A549 (cell line): ENCODE results near the gene ATP8B2. TPM values are rescaled to one million over a fixed set of nuclear protein-coding genes. Genes with fewer than 3 reads are reported as not detected.

Experiments
- ATAC-seq, 2 experiments: fragments of 200-7000 bp in 1 of 2; fragments of >200 bp in 1 of 2; cut with Nextera tagmentation in 1 of 2; cut with Tn5 transposase in 1 of 2; 3 replicates each; pipeline versions ENCODE4 v1.8.0 to v1.9.1; 2018 to 2020; ENCODE audit warnings: mild to moderate bottlenecking in 1 of 2, moderate library complexity in 1 of 2
- CTCF ChIA-PET: fragments of 300-600 bp; sonication (Branson Sonifier 250); formaldehyde crosslinking; extraction: SDS; loops from one replicate; lab custom pipeline; 2021; ENCODE audit warnings: antibody characterized with exemption, inconsistent platforms; lab: Yijun Ruan, JAX
- POLR2A ChIA-PET: fragments of 350-600 bp; formaldehyde crosslinking; extraction: SDS; loops from one replicate; lab custom pipeline; 2021; ENCODE audit warnings: antibody characterized with exemption, inconsistent platforms; lab: Yijun Ruan, JAX
- DNase-seq, 2 experiments: peaks; one replicate each; pipeline versions ENCODE4 v3.0.0 to v3.0.0-alpha.2; 2011 to 2016; ENCODE audit warnings: low read depth in 1 of 2, low spot score in 1 of 2
- FAIRE-seq: peaks from 2 replicates; lab custom pipeline; 2011; peaks lifted over from hg19 to GRCh38; lab: Jason Lieb, UNC
- H3K27ac ChIP-seq, 2 experiments: fragments of >200 bp; sonication (Bioruptor Twin); formaldehyde crosslinking; 3 replicates each; pipeline ENCODE4 v1.5.1; 2016 to 2017
- H3K4me1 ChIP-seq: fragments of >200 bp; sonication (Bioruptor Twin); formaldehyde crosslinking; 3 replicates; pipeline ENCODE4 v1.6.1; 2016
- H3K4me2 ChIP-seq: fragments of >200 bp; sonication (Bioruptor Twin); formaldehyde crosslinking; 3 replicates; pipeline ENCODE4 v1.6.1; 2016
- H3K4me3 ChIP-seq: fragments of >200 bp; sonication (Bioruptor Twin); formaldehyde crosslinking; 3 replicates; pipeline ENCODE4 v1.5.1; 2016
- H3K9me3 ChIP-seq: fragments of >200 bp; sonication (Bioruptor Twin); formaldehyde crosslinking; 3 replicates; pipeline ENCODE4 v1.6.1; 2016
- CEBPB ChIP-seq, 2 experiments: fragments of >200 bp in 1 of 2; sonication (Bioruptor Twin) in 1 of 2; formaldehyde crosslinking in 1 of 2; IDR thresholded peaks; 2 replicates each; pipeline ENCODE4 v1.6.1; 2012 to 2016
- CHD4 ChIP-seq: fragments of 200-600 bp; sonication (generic); IDR thresholded peaks from 2 replicates; pipeline ENCODE4 v1.6.1; 2016; ENCODE audit warnings: antibody characterized with exemption, mild to moderate bottlenecking, borderline replicate concordance
- FOSL2 ChIP-seq, 2 experiments: fragments of 450-650 bp in 1 of 2; fragments of >200 bp in 1 of 2; sonication (Bioruptor Twin) in 1 of 2; formaldehyde crosslinking; IDR thresholded peaks; 2 replicates each; pipeline versions ENCODE4 v1.5.0 to v1.6.1; 2016 to 2020; ENCODE audit warnings: mild to moderate bottlenecking in 1 of 2, moderate library complexity in 1 of 2
- NFE2L2 ChIP-seq: fragments of 150-350 bp; conservative IDR thresholded peaks from 2 replicates; pipeline ENCODE4 v1.6.1; 2014; ENCODE audit warnings: low read length
- RARB ChIP-seq: fragments of 250-450 bp; sonication (Bioruptor Pico); IDR thresholded peaks from 2 replicates; pipeline ENCODE4 v1.8.0; 2021; ENCODE audit warnings: mild to moderate bottlenecking, moderate library complexity
- RCOR1 ChIP-seq: fragments of 150-350 bp; IDR thresholded peaks from 2 replicates; pipeline ENCODE4 v1.6.1; 2014; ENCODE audit warnings: antibody characterized with exemption, low read length, low read depth
- ZC3H11A ChIP-seq: fragments of 450-650 bp; IDR thresholded peaks from 2 replicates; pipeline ENCODE4 v1.6.1; 2014; ENCODE audit warnings: antibody characterized with exemption, mild to moderate bottlenecking
- WGBS: methylation state at CpG from one replicate; pipeline ENCODE4 v1.1.6; 2017; ENCODE audit errors: missing lambda C conversion rate; 5-methylcytosine and 5-hydroxymethylcytosine counted together
- polyA plus RNA-seq, 4 experiments: library from polyadenylated mRNA; depleted of rRNA in 3 of 4; stranded (reverse); fragments of >200 nt; fragmentation: RNase III in 1 of 4; extraction: RNeasy Plus Mini Kit Qiagen cat#74134 plus additional on column Dnase treatment in 1 of 4; gene quantifications; 2 replicates in 3 of 4; 3 replicates in 1 of 4; pipeline ENCODE4 v1.2.3, GENCODE V29; 2011 to 2017
- TF ChIP-seq, protein P1 (sequence below): fragments of 250-450 bp; sonication (Bioruptor Pico); IDR thresholded peaks from 2 replicates; pipeline ENCODE4 v1.5.0; 2020; ENCODE audit warnings: low read depth, mild to moderate bottlenecking, moderate library complexity
- TF ChIP-seq, protein P2 (sequence below): IDR thresholded peaks from 2 replicates; pipeline ENCODE4 v1.6.1; 2012
- TF ChIP-seq, protein P3 (sequence below): fragments of 250-450 bp; sonication (Bioruptor Pico); IDR thresholded peaks from 2 replicates; pipeline ENCODE4 v1.5.0; 2021; ENCODE audit warnings: mild to moderate bottlenecking, moderate library complexity, borderline replicate concordance
- TF ChIP-seq, protein P4 (sequence below): fragments of 150-350 bp; IDR thresholded peaks from 2 replicates; pipeline ENCODE4 v1.6.1; 2014; ENCODE audit warnings: low read depth, mild to moderate bottlenecking, low read length

The ATP8B2 gene
- polyA plus RNA-seq, 2 of the 4 experiments (the other 2 are of a cell fraction): 12.7 to 17.5 TPM

DNA sequence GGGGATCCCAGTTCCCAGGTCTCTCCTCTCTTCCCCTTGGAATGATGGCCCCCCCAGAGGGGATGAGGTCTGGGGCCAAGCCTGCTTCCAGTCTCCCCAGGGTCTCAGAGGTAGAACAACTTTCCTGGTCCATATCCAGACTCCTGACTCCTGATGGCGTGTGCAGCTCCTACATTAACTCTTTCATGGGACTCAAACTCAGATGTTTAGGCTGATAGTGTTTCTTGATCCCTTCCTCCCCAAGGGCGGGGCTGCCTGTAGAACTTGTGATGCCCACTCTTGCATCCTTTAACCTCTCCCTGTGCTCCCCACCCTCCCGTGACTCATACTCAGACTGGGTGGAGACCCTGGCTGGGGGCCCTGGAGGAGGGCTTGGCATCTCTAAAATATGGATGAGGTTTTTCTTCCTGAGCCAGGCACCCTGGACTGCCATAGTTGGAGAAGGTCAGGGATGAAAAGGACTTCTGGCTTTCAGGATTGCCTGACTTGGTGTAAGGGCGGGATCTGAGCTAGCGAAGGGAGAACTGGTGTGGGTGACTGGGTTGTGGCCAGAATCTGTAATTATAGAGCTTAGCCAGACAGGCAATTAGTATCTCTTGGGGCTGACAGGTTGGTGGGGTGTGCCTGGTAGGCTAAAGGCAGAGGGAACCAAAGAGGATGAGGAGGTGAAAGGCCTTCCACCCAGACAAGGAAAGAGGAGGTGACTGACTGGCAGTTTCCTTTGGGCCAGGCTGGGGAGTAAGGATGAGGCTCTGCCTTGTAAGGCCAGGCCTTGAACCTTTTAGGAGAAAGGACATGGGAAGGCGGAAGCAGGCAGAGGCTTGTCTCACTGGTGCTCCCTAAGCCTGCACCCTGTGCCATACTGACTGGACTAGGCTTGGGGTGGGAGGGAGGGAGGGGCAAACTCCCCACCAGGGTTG, 1.5 kb downstream of the ATP8B2 start:
- peak in 1 of 2 experiments; percentile 40 for DNase-seq
- FAIRE-seq: no peak
- Histone ChIP-seq H3K27ac (peak overlapping the region; percentile 91 to 95), H3K9me3 (no peaks in the 10 kb centered on the region), H3K4me1 (peaks cover 12% of the 10 kb centered on the region), H3K4me2 (peak overlapping the region; percentile 91), H3K4me3 (peak overlapping the region; percentile 94)
- 65% methylated on average over 6 of the region's 6 CpGs for WGBS
- ATAC-seq: peak; percentile 15 to 25
- TF ChIP-seq FOSL2 (IDR thresholded peaks at IDR 0.05) (no peak), FOSL2 (CRISPR knock-in tag; IDR thresholded peaks at IDR 0.05) (0 out of 2 replicates have a peak, but pooled peaks have one; percentile 2), RARB (CRISPR knock-in tag) (no peak)
- CTCF ChIA-PET: interaction anchor here (0.6 to 13.9 kb wide), 33 partner anchors 10 to 451 kb away, joined by 3 to 268 read pairs (median 3); no protein-coding TSS in a partner anchor
- POLR2A ChIA-PET: interaction anchor here (2.5 kb wide), 1 partner anchor 9 kb away, joined by 11 read pairs; no protein-coding TSS in a partner anchor

DNA sequence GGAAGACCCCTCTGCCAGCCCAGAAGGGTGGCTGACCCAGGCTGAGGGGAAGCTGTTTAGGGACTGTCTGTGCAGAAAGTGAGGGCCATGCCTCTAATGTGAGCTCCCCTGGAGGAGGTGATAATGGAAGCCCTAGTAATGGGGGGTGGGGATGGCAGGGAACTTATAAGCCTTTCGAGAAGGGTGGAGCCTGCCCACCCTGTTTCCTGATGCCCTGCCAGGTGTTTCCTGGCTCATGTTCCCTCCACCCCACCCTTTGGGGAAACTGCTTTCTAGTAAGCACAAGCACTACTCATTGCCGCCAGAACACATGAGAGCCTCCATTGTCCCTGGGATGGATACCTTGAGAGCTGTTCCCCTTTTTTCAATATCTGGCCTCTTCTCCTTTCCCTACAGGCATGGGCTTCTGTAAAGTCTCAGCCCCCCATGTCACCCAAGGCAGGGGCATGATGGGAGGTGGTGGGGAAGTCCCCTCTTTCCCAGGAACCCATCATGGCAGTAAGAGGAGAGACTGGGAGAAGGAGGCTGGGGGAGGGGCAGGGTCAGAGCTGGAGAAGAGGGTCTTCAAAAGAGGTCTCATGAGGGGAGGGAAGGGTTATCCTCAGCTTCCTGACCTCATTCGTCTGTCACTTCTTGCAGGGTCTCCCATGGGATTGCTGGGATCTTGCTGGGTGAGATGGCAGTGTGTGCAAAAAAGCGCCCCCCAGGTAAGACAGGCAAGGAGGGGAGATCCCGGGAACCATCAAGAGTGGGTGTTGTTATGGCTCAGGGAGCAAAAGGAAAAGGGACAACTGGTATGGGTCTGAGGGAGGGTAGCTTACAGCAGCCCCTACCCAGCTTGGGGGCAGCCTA, 2.4 kb downstream of the ATP8B2 start:
- TF ChIP-seq NFE2L2 (no peak), RCOR1 (no peak), ZC3H11A (no peak)
- TF ChIP-seq, protein P1, sequence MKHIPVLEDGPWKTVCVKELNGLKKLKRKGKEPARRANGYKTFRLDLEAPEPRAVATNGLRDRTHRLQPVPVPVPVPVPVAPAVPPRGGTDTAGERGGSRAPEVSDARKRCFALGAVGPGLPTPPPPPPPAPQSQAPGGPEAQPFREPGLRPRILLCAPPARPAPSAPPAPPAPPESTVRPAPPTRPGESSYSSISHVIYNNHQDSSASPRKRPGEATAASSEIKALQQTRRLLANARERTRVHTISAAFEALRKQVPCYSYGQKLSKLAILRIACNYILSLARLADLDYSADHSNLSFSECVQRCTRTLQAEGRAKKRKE (CRISPR knock-in tag): no peak
- TF ChIP-seq, protein P2, sequence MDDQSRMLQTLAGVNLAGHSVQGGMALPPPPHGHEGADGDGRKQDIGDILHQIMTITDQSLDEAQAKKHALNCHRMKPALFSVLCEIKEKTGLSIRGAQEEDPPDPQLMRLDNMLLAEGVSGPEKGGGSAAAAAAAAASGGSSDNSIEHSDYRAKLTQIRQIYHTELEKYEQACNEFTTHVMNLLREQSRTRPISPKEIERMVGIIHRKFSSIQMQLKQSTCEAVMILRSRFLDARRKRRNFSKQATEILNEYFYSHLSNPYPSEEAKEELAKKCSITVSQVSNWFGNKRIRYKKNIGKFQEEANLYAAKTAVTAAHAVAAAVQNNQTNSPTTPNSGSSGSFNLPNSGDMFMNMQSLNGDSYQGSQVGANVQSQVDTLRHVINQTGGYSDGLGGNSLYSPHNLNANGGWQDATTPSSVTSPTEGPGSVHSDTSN: no peak
- TF ChIP-seq, protein P3, sequence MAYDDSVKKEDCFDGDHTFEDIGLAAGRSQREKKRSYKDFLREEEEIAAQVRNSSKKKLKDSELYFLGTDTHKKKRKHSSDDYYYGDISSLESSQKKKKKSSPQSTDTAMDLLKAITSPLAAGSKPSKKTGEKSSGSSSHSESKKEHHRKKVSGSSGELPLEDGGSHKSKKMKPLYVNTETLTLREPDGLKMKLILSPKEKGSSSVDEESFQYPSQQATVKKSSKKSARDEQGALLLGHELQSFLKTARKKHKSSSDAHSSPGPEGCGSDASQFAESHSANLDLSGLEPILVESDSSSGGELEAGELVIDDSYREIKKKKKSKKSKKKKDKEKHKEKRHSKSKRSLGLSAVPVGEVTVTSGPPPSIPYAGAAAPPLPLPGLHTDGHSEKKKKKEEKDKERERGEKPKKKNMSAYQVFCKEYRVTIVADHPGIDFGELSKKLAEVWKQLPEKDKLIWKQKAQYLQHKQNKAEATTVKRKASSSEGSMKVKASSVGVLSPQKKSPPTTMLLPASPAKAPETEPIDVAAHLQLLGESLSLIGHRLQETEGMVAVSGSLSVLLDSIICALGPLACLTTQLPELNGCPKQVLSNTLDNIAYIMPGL (CRISPR knock-in tag): no peak
- TF ChIP-seq, protein P4, sequence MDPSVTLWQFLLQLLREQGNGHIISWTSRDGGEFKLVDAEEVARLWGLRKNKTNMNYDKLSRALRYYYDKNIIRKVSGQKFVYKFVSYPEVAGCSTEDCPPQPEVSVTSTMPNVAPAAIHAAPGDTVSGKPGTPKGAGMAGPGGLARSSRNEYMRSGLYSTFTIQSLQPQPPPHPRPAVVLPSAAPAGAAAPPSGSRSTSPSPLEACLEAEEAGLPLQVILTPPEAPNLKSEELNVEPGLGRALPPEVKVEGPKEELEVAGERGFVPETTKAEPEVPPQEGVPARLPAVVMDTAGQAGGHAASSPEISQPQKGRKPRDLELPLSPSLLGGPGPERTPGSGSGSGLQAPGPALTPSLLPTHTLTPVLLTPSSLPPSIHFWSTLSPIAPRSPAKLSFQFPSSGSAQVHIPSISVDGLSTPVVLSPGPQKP: no peak
- Histone ChIP-seq H3K4me1 (peaks cover 12% of the 10 kb centered on the region), H3K9me3 (no peaks in the 10 kb centered on the region), H3K27ac (peak overlapping the region; percentile 91 to 95; a peak in 3 of 6 replicates), H3K4me3 (no peak overlapping the region), H3K4me2 (peak overlapping the region; percentile 91; the same call in 1 of the 3 replicates)
- ATAC-seq (no peak), FAIRE-seq (no peak), DNase-seq (no peak)
- 95% methylated on average over 5 of the region's 5 CpGs for WGBS
- POLR2A ChIA-PET: no interaction called here
- CTCF ChIA-PET: interaction anchor here (0.7 to 13.9 kb wide), 12 partner anchors 11 to 218 kb away, joined by 3 to 268 read pairs (median 4); no protein-coding TSS in a partner anchor

DNA sequence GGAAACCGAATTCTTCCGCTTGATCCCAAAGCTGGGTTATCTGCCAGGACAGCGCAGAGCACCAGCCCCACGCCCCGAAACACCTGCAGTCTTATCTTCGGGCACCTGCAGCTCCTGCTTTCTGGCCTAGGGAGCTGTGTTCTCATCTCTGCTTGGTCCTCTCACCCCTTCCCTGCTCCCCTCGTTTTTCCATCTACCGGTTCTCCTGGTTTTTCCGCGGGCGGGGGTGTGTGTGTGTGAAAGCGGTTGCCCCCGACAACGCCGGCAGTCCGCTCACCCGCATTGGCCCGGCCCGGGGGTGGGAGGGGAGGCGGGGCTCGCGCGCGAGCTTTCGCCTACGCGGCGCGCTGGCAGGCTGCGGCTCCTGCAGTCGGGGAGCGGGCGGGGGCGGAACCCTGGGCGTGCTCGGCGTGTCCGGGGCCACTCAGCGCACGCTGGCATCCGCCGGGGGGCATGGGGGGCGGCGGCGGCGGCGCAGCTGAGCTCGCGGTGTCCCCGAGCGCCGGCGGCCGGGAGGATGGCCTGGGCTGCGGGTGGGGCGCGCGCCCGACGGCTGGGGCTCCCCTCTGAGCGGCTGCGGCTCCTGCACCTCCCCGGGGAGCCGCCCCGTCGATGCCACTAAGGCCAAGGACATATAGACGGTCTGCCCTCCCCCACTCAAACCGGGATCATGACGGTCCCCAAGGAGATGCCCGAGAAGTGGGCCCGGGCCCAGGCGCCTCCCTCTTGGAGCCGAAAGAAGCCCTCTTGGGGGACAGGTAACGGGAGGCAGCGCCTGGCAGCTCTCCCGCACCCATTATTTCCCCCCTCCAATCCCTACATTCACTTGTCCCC, 3.2 kb downstream of the ATP8B2 start:
- FAIRE-seq (no peak), DNase-seq (no peak), ATAC-seq (no peak)
- no peak overlapping the region for H3K27ac ChIP-seq
- CTCF ChIA-PET: interaction anchor here (0.7 to 13.9 kb wide), 8 partner anchors 11 to 153 kb away, joined by 3 to 268 read pairs (median 3); no protein-coding TSS in a partner anchor
- TF ChIP-seq CHD4 (no peak), CEBPB (IDR thresholded peaks at IDR 0.05) (no peak)
- WGBS: 87% methylated on average over 55 of the region's 76 CpGs
- POLR2A ChIA-PET: no interaction called here
- H3K4me3 ChIP-seq: no peak overlapping the region
- peaks cover 12% of the 10 kb centered on the region for H3K4me1 ChIP-seq
- no peak overlapping the region for H3K4me2 ChIP-seq
- no peaks in the 10 kb centered on the region for H3K9me3 ChIP-seq
